ENCODE results near the gene FOXP1.

- TF ChIP-seq CTCF (IDR thresholded peaks at IDR 0.05), result no peak
- TF ChIP-seq EZH2 (IDR thresholded peaks at IDR 0.05; ENCODE audit: borderline replicate concordance, insufficient read depth, low read depth, low read length, poor library complexity, severe bottlenecking), result no peak
Measured at GRCh38 chr3:71566776-71567175, 16.8 kb downstream of the FOXP1 start.

Measured in B cell (primary cell).